Raji (cell line): ENCODE data around the gene TRMT1.

Experiments
- POLR2A ChIP-seq: IDR thresholded peaks from 2 replicates; pipeline ENCODE4 v1.6.1; 2011; ENCODE audit warnings: low read depth, low read length, control low read depth; ENCODE audit not compliant: insufficient read depth

Gene TRMT1

DNA sequence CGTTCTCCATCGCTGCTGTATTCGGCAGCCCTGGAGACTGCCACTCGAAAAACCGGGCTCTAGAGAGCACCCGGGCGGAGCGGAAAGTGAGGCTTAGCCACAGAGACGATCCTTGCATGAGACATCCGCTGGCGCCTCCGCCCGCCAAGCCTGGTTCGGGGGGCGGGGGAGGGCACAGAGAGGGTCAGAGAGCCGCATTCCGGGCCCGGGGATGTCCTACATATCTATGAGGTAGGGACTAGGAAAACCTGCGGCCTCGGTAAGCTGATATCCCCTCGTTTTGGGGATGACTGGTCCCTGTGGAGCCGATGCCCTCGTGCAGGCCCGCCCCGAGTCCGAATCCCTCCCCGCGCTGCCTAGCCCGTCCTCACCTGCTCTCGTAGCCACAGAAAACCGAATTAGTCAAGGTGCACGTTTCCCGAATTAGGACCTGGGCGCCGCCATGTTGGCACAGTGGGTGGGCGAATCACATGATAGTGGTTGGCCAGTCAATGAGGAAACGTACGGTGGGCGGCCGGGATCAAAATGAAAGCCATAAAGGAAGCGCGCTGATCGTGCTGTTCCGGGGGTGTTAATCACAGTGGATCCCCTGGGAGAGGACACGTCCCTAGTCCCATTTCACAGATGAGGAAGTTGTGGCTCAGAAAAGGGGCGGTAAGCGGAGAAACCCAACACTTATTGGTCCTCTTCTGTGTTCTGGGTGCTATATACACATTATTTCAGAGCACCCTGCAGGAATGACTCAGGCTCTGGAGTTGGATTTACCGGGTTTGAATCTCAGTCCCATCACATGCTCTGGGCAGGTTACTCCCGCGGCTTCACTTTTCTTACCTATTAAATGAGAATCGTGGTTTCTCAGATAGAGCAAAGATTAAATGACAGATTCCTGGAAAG lies at the start of gene TRMT1:
TRMT1 (minus strand) TSS at position 459 of the 894 bp plus-strand sequence; CDS start at position 118, 341 bp downstream.
- TF ChIP-seq POLR2A = peak; percentile 53

DNA sequence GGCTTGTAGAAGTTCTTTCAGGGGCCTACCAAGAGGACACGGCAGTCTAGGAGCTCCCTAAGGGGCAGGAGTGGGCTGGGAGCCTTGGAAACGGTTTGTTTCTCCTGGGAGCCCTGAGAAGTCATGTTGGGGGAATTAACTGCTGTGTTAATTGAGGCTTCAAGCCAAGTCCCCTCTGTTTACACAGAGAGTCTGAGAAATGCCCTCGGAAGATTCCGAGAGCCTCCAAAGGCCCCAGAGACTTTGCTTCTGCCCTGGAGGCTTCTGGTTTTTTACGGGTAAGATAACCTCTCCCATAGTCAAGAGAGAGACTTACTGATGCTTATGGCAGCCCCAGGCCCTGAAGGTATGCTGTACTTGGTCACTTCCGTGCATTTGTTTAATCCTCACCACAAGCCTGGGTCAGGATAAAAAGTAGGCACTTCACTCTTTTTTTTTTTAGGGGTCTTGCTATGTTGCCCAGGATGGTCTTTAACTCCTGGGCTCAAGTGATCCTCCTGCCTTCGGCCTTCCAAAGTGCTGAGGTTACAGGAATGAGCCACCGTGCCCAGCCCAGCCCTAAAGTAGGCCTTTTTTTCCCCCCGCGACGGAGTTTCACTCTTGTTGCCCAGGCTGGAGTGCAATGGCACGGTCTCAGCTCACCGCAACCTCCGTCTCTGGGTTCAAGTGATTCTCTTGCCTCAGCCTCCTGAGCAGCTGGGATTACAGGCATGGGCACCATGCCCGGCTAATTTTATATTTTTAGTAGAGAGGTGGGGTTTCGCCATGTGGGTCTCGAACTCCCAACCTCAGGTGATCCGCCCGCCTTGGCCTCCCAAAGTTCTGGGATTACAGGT lies 48.8 kb upstream of the TRMT1 start:
- TF ChIP-seq POLR2A = no peak

DNA sequence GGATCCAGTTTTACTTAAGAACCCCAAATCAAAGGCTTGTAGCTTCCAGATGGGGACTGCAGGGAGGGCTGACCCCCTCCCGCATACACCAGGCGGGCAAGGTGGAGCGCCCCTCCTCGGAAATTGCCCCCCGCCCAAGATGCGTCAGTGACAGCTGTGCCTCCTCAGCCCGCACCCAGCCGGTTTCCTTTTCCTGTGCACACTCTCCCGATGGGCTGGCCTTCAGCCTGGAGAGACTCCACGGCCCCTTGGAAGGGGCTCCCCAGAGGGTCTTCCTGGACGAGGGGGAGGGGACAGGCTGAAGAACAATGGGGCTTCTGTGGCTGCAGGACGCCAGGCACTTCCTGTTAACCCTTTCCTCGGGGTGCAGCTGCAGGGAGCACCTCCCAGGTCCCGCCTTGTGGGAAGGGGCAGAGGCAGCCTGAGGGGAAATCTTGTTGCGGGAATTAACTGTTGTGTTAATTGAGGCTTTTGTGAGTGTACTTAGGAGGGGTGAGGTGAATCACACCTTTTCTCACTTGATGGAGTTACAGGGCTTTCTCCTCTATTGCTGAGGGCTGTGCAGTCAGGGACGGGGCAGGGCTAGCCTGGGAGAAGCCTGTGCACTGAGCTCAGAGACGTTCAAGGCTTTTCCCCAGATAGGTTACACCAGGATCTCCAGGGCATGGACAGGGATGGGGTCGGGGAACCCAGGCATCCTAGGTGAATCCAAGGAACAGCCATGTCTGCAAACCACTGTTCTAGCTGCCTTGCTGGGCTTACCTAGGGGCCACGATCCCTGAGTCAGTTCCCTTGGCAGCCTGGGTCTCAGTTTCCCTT lies 48.0 kb upstream of the TRMT1 start:
- TF ChIP-seq POLR2A = no peak

DNA sequence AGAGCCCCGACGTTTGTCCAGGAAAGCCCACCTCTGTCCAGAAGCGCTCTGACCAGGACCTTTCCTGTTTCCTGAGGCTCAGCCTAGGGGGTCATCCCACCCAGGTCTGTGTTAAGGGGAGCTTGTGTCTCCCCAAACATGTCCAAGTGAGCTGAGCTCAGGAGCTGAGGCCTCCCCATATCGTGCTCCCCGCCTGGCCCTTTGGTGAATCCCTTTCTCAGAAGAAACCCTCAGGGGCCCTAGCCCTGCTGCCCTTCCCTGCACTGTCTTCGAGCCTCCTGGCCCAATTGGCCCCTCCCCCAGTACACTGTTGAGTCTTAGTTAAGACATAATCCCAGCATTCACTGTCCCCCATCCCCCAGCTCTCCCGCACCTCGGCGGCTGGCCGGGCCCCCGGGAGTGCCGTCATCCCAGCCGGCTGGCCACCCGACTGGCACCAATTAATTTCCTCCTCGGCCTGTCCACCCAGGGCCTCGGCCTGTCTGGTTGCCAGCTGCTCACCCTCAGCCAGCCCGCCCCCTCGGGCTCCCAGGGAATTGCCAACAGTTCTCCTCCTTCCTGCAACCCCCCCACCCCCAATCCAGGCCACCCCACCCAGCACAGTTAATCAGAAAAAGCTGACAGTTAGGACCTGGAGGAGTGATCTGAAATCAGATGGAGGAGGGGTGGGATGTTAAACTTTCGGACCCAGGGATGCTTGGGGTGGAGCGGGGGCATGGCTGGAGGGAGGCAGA lies 47.2 kb upstream of the TRMT1 start:
- no peak for TF ChIP-seq POLR2A

DNA sequence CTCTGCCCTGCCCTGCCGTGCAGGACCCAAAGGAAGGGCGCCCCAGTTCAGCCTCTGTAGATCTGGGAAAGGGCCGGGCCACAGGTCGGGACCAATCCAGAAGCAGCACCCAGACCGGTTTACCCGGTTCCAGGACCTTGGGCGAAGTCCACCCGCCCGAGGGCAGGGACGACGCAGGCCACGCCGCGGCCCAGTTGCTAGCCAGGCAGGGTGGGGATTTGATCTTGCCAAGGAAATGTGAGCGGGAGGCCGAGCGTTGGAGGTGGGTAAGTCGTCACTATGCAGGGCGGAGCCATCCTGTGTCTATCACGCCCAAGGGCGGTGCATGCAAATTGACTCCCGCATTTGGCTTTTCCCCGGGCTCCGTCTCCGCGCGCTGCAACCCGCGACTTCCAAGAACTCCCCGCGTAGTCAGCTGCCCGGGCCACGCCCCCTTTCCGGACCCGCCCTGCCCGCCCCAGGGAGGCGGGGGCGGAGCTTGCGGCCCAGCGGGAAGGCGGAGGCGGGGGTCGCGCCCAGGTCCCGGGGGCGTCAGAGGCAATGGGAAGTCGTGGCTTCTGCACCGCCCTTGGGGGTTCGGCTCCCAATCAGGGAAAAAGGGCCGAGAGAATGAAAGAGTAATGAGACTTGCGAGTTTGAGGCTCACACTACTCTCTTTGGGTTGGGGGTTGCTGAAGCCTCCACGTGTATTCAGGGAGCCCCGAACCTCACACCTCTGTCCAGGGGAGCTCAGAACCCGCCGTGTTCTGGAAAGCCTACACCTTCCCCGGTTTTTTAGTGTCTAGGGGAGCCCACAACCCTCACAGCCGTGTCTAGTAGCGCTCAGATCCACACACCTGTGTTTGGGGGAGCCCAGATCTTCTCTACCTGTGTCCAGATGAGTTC lies 46.4 kb upstream of the TRMT1 start:
- TF ChIP-seq POLR2A = peak; percentile 54; the same call in 1 of the 2 replicates

DNA sequence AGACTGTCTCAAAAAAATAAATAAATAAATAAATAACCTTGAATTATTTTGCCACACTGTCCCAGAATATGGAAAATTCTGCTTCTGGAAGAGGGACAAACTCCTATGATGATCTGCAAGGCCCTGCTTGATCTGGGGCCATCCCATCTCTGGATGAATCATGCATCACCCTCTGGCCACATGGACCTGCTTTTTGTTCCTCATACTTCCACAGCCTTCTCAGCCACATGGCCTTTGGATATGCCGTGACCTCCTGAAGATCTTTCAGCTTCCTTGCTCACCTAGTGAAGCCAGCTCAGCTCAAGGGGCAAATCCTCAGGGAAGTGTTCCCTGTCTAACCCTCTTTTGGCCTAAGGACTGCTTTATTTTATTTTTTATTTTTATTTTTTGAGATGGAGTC lies 44.0 kb upstream of the TRMT1 start:
- TF ChIP-seq POLR2A = no peak

DNA sequence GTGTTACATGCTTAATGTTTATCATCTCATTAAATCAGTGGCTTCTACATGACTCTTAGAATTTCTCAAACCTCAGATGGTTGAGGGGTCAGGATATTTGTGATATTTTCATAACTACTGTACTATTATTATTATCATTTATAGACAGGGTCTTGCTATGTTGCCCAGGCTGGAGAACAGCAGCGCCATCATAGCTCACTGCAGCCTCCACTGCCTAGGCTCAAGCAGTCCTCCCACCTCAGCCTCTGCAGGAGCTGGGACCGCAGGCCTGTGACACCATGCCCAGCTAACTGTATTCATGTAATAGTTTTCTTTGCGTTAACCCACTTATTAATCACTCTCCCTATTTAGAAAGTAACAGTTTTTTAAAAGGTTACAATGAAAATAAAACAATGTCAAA lies 43.2 kb upstream of the TRMT1 start:
- no peak for TF ChIP-seq POLR2A

DNA sequence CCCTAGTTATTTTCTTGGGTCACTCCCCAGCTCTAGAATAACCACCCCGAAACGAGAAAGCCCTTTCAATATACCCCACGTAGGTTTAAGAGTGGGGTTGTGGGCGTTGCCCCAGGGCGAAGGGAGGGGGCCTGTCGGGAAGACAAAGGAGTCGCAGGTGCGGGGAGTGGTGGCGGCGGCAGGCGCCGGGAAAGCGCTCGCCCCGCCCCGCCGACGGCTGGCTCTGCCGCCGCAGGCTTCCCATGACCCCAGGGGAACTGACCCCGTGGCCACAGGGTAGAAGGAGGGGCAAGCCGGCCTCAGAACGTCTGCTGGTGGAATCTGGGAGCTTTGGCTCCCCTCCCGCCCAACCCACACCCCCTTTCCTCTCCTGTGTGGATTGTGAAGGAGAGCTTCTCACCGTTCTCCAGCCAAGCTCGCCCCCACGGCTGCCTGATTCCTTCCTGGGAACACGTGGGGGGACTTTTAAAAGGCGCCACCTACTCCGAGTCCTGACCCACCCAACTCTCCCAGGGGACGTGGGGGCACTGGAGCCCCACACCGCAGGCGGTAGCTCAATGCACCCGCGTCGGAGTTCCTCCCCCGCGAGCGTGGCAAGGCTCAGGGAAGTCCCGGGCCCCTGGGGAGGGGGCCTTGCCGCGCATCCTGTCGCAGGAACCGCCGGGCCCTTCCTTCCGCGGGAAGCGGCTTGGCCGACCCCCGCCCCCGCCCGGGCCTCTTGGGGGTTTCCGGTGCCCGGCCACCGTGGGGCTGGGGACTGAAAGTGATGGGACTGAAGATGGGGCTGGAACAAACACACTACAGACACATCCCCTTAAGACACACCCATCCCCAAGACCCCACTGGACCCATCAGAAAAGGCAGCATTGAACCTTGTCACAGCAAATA lies 39.2 kb upstream of the TRMT1 start:
- TF ChIP-seq POLR2A = 0 out of 2 replicates have a peak, but pooled peaks have one; percentile 6

DNA sequence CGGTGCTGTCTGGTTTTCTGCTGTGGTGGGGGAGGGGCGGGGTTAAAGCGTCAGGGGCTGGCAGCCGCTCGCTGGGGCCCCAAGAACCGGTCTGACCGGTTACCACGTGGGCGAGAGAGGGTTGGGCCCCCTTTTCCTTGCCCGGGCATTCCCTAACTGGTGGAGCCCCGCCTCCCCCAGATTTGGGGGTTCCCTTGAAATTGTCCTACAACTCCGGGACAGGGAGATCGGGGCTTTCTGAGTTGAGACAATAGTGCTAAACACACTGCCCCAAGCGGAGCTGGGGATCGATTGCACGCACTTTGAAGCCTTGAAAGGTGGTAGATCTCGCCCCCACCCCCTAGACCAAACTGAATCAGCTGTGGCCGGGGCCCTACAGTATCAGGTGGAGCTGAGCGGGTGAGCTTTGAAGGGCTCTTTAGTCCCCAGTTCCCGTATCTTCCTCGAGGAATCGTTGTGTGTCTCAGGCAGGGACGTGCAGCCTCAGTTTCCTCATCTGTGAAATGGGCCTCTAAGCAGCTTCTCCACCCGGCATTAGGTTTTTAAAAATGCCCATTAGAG lies 38.5 kb upstream of the TRMT1 start:
- TF ChIP-seq POLR2A = no peak; the same call in none of the 2 replicates

DNA sequence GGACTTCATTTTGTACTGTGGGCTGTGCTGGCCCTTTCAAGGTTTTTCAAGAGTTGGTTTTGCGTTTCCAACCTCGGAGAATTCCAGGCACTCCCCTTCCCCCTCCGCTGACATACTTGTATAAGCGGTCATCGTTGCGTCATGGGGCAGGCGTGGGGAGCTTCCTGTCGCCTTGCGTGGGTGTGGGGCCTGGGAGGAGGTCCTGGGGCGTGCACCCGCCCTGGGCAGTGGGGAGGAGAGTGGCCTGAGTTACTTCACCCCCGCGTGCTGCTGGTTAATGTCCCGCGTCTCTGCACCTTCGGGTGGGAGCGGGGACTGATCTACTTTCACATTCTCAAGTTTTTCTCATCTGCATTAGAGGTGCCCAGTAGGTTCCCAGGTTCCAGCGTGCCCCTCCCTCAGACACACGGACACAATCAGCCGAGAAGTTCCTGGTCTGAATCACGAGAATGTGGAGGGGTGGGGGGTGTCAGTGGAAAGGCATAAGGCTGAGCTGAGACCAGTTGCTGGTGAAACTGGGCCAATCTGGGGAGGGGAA lies 37.8 kb upstream of the TRMT1 start:
- TF ChIP-seq POLR2A = peak; percentile 18; the same call in 1 of the 2 replicates

DNA sequence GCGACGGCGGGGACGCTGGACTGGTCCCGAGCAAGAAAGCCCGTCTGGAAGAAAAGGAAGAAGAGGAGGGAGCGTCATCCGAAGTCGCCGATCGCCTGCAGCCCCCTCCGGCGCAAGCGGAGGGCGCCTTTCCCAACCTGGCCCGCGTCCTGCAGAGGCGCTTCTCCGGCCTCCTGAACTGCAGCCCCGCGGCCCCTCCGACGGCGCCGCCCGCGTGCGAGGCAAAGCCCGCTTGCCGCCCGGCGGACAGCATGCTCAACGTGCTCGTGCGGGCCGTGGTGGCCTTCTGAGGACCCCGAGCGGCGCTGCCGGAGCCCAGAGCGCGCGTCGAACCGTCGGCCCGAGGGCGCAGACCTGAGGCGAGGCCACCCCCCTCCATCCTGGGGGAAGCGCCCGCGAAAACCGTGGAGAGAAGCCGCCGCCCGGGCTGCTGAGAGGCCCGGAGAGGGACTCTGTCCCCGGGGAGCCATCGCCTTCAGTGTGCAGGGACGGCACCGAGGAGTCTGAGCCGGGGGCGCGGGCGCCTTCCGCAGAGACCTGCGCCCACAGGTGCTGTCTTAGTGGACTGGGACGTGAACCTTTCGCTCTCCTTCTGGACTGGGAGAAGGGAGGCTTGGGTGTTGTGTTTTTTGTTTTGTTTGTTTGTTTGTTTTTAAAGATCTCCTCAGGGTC lies 37.2 kb upstream of the TRMT1 start:
- TF ChIP-seq POLR2A = peak; percentile 4; the same call in 1 of the 2 replicates
